Common myeloid progenitor, CD34-positive (primary cell): ENCODE data around the gene SLC4A7.
A peak's percentile ranks its signal among the peaks of the same experiment; 100 is the strongest.

Experiments used
- CTCF ChIA-PET: fragments of 350-600 bp; sonication (Branson Sonifier 250); formaldehyde crosslinking; loops from one replicate; lab custom pipeline; 2021; ENCODE audit warnings: antibody characterized with exemption; lab: Charles Lee
- POLR2A ChIA-PET: fragments of 350-600 bp; sonication (Branson Sonifier 250); formaldehyde crosslinking; loops from one replicate; lab custom pipeline; 2021; ENCODE audit warnings: antibody characterized with exemption; lab: Charles Lee
- DNase-seq, 3 donors: peaks; one replicate each; pipeline versions ENCODE4 v3.0.0 to v3.0.0-alpha.2; 2013
- H3K27ac ChIP-seq, 2 experiments: 1 replicate in 1 of 2; 2 replicates in 1 of 2; pipeline ENCODE4 v1.7.0; 2013; ENCODE audit warnings: inconsistent platforms in 2 of 2, low read length in 2 of 2, mild to moderate bottlenecking in 2 of 2, low read depth in 1 of 2, moderate library complexity in 1 of 2; ENCODE audit not compliant: severe bottlenecking in 2 of 2, insufficient read depth in 1 of 2, poor library complexity in 1 of 2
- H3K27me3 ChIP-seq, 5 experiments: replicated peaks in 2 of 5; 1 replicate in 3 of 5; 2 replicates in 2 of 5; pipeline versions ENCODE4 v1.6.1 to v1.7.0; 2013; ENCODE audit warnings: low read length in 4 of 5, mild to moderate bottlenecking in 2 of 5, moderate library complexity in 2 of 5, inconsistent platforms in 1 of 5; ENCODE audit not compliant: insufficient read depth in 5 of 5, control insufficient read depth in 4 of 5
- H3K36me3 ChIP-seq, 4 experiments: 1 replicate in 2 of 4; 2 replicates in 2 of 4; pipeline versions ENCODE4 v1.6.1 to v1.7.0; 2013; ENCODE audit warnings: low read length in 3 of 4, control low read depth in 1 of 4, mild to moderate bottlenecking in 1 of 4; ENCODE audit not compliant: control insufficient read depth in 4 of 4, insufficient read depth in 4 of 4
- H3K4me1 ChIP-seq, 4 experiments: 1 replicate in 3 of 4; 2 replicates in 1 of 4; pipeline versions ENCODE4 v1.6.1 to v1.7.1; 2013; ENCODE audit warnings: low read length in 3 of 4, mild to moderate bottlenecking in 3 of 4, control low read depth in 1 of 4, inconsistent platforms in 1 of 4, moderate library complexity in 1 of 4; ENCODE audit not compliant: control insufficient read depth in 4 of 4, insufficient read depth in 4 of 4; ENCODE audit errors: control extremely low read depth in 1 of 4
- H3K4me3 ChIP-seq, 7 experiments: 1 replicate in 4 of 7; 2 replicates in 3 of 7; pipeline versions ENCODE4 v1.5.1 to v1.7.0; 2013; ENCODE audit warnings: mild to moderate bottlenecking in 7 of 7, low read length in 6 of 7, moderate library complexity in 6 of 7, inconsistent platforms in 2 of 7, low read depth in 2 of 7, control low read depth in 1 of 7; ENCODE audit not compliant: insufficient read depth in 4 of 7, control insufficient read depth in 1 of 7; ENCODE audit errors: extremely low read depth in 1 of 7
- H3K9me3 ChIP-seq, 5 experiments: 1 replicate in 4 of 5; 2 replicates in 1 of 5; pipeline versions ENCODE4 v1.6.1 to v1.7.1; 2013; ENCODE audit warnings: low read length in 4 of 5, mild to moderate bottlenecking in 2 of 5, inconsistent platforms in 1 of 5, low read depth in 1 of 5, moderate library complexity in 1 of 5; ENCODE audit not compliant: control insufficient read depth in 4 of 5, insufficient read depth in 2 of 5; ENCODE audit errors: control extremely low read depth in 1 of 5
- WGBS: methylation state at CpG from one replicate; pipeline ENCODE4 v1.1.5; 2013; ENCODE audit not compliant: insufficient coverage; 5-methylcytosine and 5-hydroxymethylcytosine counted together

The SLC4A7 gene

GRCh38 chr3:27366062-27366591 is 118.1 kb downstream of the SLC4A7 start:
- ChIA-PET POLR2A (interaction anchor here (0.7 kb wide), 1 partner anchor 8 kb away, joined by 4 read pairs; no protein-coding TSS in a partner anchor), CTCF (interaction anchor here (0.6 to 1.6 kb wide), 4 partner anchors 8 to 101 kb away, joined by 3 to 7 read pairs (median 4); no protein-coding TSS in a partner anchor)
- 100% methylated on average over 1 of the region's 1 CpG for WGBS
- Histone ChIP-seq H3K27ac (no peak overlapping the region), H3K36me3 (no peaks in the 10 kb centered on the region), H3K4me3 (no peak overlapping the region), H3K27me3 (no peaks in the 10 kb centered on the region), H3K9me3 (no peaks in the 10 kb centered on the region), H3K4me1 (peaks cover 3 to 10% (median 6%) of the 10 kb centered on the region in 4 experiments)
- DNase-seq, result no peak

GRCh38 chr3:27360113-27361078 is 123.8 kb downstream of the SLC4A7 start:
- Histone ChIP-seq H3K4me1 (peaks cover 25 to 39% (median 31%) of the 10 kb centered on the region in 4 experiments), H3K36me3 (no peaks in the 10 kb centered on the region), H3K4me3 (no peak overlapping the region), H3K27ac (peak overlapping the region in 1 of 2 experiments; percentile 39), H3K9me3 (no peaks in the 10 kb centered on the region), H3K27me3 (no peaks in the 10 kb centered on the region)
- POLR2A ChIA-PET, result no interaction called here
- CTCF ChIA-PET, result interaction anchor here (0.9 to 1.0 kb wide), 2 partner anchors 32 to 107 kb away, joined by 3 read pairs; no protein-coding TSS in a partner anchor
- peak in 2 of 3 donors; percentile 21 to 23 for DNase-seq
- WGBS, result 93% methylated on average over 4 of the region's 7 CpGs

GRCh38 chr3:27358372-27358771 is 125.8 kb downstream of the SLC4A7 start:
- Histone ChIP-seq H3K9me3 (no peaks in the 10 kb centered on the region), H3K4me3 (no peak overlapping the region), H3K27ac (no peak overlapping the region), H3K4me1 (peaks cover 25 to 39% (median 32%) of the 10 kb centered on the region in 4 experiments), H3K27me3 (no peaks in the 10 kb centered on the region), H3K36me3 (no peaks in the 10 kb centered on the region)
- ChIA-PET CTCF (interaction anchor here (0.6 to 1.5 kb wide), 5 partner anchors 8 to 114 kb away, joined by 3 to 7 read pairs (median 5); partner anchors contain the start of gene NEK10), POLR2A (interaction anchor here (0.6 kb wide), 1 partner anchor 8 kb away, joined by 4 read pairs; no protein-coding TSS in a partner anchor)
- WGBS, result no CpG with 5 or more reads among the region's 3 CpGs
- DNase-seq, result no peak

GRCh38 chr3:27357665-27358258 is 126.4 kb downstream of the SLC4A7 start:
- CTCF ChIA-PET, result interaction anchor here (0.6 to 1.5 kb wide), 5 partner anchors 9 to 114 kb away, joined by 3 to 7 read pairs (median 5); partner anchors contain the start of gene NEK10
- POLR2A ChIA-PET, result no interaction called here
- no CpG with 5 or more reads among the region's 1 CpG for WGBS

GRCh38 chr3:27356976-27357375 is 127.2 kb downstream of the SLC4A7 start:
- ChIA-PET POLR2A (no interaction called here), CTCF (no interaction called here)
- H3K9me3 ChIP-seq, result no peaks in the 10 kb centered on the region
- no peak overlapping the region for H3K4me3 ChIP-seq
- H3K27me3 ChIP-seq, result no peaks in the 10 kb centered on the region
- no CpG with 5 or more reads among the region's 3 CpGs for WGBS
- peaks cover 25 to 39% (median 32%) of the 10 kb centered on the region in 4 experiments for H3K4me1 ChIP-seq
- H3K27ac ChIP-seq, result no peak overlapping the region
- no peak for DNase-seq
- no peaks in the 10 kb centered on the region for H3K36me3 ChIP-seq

More at GRCh38 chr3:27357665-27358258, 126.4 kb downstream of the SLC4A7 start:
- Histone ChIP-seq H3K36me3 (no peaks in the 10 kb centered on the region), H3K4me1 (peaks cover 25 to 39% (median 32%) of the 10 kb centered on the region in 4 experiments), H3K27ac (no peak overlapping the region), H3K27me3 (no peaks in the 10 kb centered on the region), H3K4me3 (no peak overlapping the region), H3K9me3 (no peaks in the 10 kb centered on the region)
- peak; percentile 69 to 83 (median 81) for DNase-seq

- Histone ChIP-seq H3K36me3 (no peaks in the 10 kb centered on the region), H3K9me3 (no peaks in the 10 kb centered on the region), H3K4me3 (no peak overlapping the region), H3K27me3 (no peaks in the 10 kb centered on the region), H3K4me1 (peaks cover 14 to 28% (median 21%) of the 10 kb centered on the region in 4 experiments), H3K27ac (no peak overlapping the region)
- CTCF ChIA-PET, result interaction anchor here (1.0 to 1.9 kb wide), 5 partner anchors 9 to 115 kb away, joined by 3 to 5 read pairs (median 4); no protein-coding TSS in a partner anchor
- no peak for DNase-seq
- 100% methylated on average over 2 of the region's 4 CpGs for WGBS
- POLR2A ChIA-PET, result no interaction called here
These were observed 129.5 kb downstream of the SLC4A7 start for GRCh38 chr3:27354588-27355203.
